GM18502 (cell line): ENCODE results near the gene LHX4.

Experiments
- ATAC-seq: cut with Tn5 transposase; IDR thresholded peaks from one replicate; pipeline ENCODE4 v1.9.1; 2021; ENCODE audit warnings: mild to moderate bottlenecking; ENCODE audit not compliant: unreplicated experiment, poor library complexity

LHX4 gene

GRCh38 chr1:180239145-180240096 lies 9.4 kb downstream of the LHX4 start:
- ATAC-seq = no peak

GRCh38 chr1:180241716-180242544 lies 11.9 kb downstream of the LHX4 start:
- no peak for ATAC-seq

GRCh38 chr1:180243517-180244221 lies 13.6 kb downstream of the LHX4 start:
- ATAC-seq = no peak

GRCh38 chr1:180244840-180245239 lies 14.8 kb downstream of the LHX4 start:
- ATAC-seq = no peak

GRCh38 chr1:180246579-180246978 lies 16.5 kb downstream of the LHX4 start:
- no peak for ATAC-seq

GRCh38 chr1:180247061-180247460 lies 17.0 kb downstream of the LHX4 start:
- no peak for ATAC-seq

- no peak for ATAC-seq
Measured at GRCh38 chr1:180247580-180247979, 17.5 kb downstream of the LHX4 start.

- ATAC-seq = no peak
Measured at GRCh38 chr1:180248176-180248575, 18.1 kb downstream of the LHX4 start.

- no peak for ATAC-seq
Measured at GRCh38 chr1:180248731-180249681, 18.9 kb downstream of the LHX4 start.

- no peak for ATAC-seq
Measured at GRCh38 chr1:180249725-180250498, 19.8 kb downstream of the LHX4 start.

GRCh38 chr1:180250499-180250770 lies 20.4 kb downstream of the LHX4 start:
- ATAC-seq = no peak

GRCh38 chr1:180250883-180251509 lies 20.9 kb downstream of the LHX4 start:
- no peak for ATAC-seq

GRCh38 chr1:180251526-180252305 lies 21.7 kb downstream of the LHX4 start:
- ATAC-seq = no peak

- no peak for ATAC-seq
Measured at GRCh38 chr1:180252638-180253536, 22.8 kb downstream of the LHX4 start.

- no peak for ATAC-seq
Measured at GRCh38 chr1:180253585-180254495, 23.8 kb downstream of the LHX4 start.

GRCh38 chr1:180254496-180254819 lies 24.4 kb downstream of the LHX4 start:
- no peak for ATAC-seq
